Left lobe of liver (tissue), 2 donors: ENCODE measurements around the gene DCTN5. TPM values are rescaled to one million over a fixed set of nuclear protein-coding genes. Genes with fewer than 3 reads are reported as not detected.
"Not testable (repeated sequence)": the region's sequence is repeated elsewhere in the genome, so short reads cannot be mapped to it uniquely, and the experiment has no call there.

Experiments
- ATAC-seq: fragments of 200-7000 bp; cut with Tn5 transposase; one replicate; pipeline ENCODE4 v1.9.1; 2020; ENCODE audit warnings: mild to moderate bottlenecking, moderate library complexity
- DNase-seq: peaks from one replicate; pipeline ENCODE4 v3.0.0-alpha.2; 2020; ENCODE audit warnings: low spot score
- total RNA-seq: library from RNA; stranded (reverse); gene quantifications from one replicate; pipeline ENCODE4 v1.2.1, GENCODE V29; 2021
- donor health status: DM: no; HTN: no; CAD: no; lungs with moderate emphysema.
- donor health status: DM: no; HTN: yes; CAD: no.

The DCTN5 gene
- total RNA-seq, 1 donor from 2014 or later, result 17.2 TPM

DNA sequence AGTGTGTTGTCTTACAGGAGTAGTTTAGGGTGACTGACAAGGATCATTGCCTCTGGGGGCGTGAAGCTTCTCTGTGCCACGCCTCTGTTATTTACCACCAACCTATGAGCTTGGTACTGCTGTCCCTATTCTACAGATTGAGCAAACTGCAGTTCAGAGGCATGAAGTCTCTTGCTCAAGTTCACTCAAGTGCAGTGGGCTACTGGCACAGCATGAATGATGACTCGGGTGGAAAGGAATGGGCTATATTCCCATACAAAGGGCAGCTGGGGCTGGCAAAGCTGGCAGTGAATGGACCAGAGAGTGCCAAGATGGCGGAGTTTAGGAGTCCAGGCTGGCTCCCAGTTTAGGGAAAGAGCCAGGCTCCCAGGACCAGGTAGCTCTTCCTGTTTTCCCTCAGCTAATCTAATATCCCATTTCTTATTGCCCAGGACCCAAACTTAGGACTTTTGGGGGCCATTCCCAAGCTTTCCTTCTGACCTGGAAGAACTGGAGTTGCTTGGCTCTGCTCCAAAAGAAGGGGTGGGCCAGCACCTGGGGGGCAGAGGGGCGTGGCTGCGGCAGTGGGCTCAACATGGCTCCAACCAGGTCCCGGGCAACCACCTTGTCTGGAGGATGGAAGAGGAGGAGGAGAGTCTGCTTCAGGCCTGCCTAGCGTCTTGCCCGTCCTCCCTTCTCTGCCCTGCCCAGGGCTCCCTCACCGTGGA, 50.4 kb downstream of the DCTN5 start:
- DNase-seq (no peak), ATAC-seq (peak; percentile 36)

DNA sequence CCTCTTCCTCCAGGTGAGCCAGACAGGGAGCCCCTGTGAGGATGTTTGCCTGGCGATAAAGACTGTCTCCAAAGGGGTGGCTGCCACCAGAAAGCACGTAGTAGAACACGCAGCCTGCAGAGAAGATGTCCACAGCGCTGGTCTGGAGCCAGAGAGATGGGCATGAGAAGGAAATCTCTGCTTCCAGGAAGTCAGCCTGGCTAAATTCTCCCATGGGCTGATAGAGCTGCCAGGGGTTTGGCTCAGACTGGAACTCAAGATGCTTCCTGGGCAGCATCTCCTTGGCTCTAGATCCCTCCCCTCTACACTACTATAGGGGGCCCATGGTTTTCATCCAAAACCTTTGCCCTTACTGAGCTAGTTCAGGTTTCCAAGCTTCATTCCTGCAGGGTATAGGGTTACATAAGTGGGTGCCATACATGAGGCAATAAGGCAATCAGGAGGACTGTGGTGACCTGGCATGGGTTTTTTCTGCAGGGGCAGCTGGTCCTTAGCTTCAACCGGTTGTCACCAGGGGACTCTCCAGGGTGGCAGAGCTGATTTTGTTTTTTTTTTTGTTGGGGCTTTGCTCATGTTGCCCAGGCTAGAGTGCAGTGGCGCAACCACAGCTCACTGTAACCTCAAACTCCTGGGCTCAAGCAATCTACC, 51.0 kb downstream of the DCTN5 start:
- ATAC-seq, result no peak
- DNase-seq, result no peak

DNA sequence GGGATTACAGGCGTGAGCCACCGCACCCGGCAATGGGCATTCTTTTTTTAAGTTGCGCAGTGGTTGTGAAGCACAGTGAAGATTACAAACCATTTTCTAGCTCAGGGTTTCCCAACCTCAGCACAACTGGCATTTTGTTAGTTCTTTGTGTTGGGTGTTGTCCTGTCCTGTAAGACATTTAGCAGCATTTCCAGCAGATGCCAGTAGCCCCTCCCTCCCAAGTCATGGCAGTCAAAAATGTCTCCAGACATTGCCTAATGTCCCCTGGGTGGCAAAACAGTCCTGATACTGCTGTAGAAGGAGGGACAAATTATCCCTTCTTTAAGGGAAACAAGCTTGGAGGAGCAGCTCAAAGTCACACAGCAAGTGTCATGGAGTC, 53.0 kb downstream of the DCTN5 start:
- ATAC-seq, result no peak
- DNase-seq, result no peak

DNA sequence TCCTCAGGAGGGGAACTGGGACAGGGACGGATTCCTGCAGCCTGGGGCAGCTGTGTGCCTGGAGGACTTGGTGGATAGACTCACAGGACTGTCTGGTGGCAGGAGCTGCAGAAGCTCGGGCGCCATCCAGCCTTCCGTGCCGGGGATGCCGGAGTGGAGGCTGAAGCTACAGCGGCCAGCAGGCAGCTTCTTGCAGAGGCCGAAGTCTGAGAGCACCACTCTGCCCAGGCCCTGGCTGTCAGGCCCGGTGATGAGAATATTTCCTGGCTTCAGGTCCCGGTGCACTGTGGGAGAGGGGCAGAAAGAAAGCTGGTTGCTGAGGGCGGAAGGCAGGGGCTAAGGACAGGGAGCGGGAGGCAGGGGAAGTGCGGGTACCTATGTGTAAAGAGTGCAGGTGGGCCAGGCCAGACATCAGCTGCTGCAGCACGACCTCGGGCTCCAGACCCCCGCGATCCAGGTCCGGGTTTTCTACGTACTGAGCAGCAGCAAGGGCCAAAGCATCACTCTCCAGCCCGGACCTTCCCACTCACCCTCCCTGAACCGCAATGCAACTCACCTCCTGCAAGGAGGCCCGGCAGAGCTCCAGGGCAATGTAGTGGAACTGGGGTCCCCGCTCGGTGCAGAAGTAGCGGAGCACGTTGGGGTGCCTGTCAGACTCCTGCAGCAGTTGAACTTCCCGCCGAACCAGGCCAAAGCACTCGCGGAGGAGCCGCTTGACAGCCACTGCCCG, 53.5 kb downstream of the DCTN5 start:
- DNase-seq, result no peak
- ATAC-seq, result peak; percentile 24

DNA sequence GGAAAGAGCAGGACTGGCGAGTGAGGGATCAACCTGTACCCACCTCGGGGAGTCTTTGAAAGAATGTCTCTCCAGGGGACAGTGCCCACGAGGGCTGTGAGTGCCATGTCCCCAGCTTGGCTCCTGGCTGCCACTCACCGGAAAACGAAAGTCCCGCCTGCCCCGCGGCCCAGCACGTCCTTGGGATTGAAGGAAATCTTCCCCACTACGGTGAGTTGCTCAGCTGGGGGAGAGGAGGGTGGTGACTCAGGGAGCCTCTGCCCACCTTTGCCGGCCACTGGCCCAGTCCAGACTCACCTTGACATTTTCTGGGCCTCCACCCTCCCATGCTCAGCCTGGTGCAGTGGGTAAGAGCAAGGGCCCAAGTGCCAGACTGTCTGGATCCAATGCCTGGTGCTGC, 54.5 kb downstream of the DCTN5 start:
- ATAC-seq (no peak), DNase-seq (no peak)

DNA sequence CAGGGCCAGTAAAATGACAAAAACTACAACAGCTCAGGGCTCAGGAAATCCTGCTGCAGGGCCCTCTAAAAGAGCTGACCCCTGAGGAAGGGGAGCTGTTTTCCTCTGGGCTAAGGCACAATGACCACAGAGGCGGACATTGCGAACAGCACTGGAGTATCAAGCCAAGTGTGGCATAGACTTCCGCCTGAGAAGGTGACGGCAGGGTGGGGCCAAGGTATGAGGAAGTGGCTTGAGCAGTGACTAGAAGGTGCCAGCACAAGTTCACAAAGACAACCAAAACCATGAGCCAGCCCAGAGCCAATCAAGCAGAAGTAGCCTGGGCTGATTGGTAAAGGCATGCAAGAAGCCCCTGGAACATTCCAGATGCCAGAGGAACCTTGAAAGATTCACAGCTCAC, 57.8 kb downstream of the DCTN5 start:
- DNase-seq, result no peak
- ATAC-seq, result no peak

DNA sequence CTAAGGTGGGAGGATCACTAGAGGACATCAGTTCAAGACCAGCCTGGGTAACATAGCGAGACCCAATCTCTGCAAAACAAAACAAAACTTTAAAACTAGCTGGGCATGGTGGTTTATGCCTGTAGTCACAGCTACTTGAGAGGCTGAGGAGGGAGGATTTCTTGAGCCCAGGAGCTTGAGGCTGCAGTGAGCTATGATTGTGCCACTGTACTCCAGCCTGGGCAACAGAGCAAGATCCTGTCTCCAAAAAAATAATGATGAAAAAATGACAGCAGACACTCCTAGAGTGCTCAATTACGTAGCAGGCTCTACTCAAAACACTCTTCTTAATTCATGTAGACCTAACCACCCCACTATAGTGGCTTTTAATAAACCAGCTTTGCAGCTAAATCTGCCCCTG, 58.8 kb downstream of the DCTN5 start:
- ATAC-seq (no peak), DNase-seq (no peak)

DNA sequence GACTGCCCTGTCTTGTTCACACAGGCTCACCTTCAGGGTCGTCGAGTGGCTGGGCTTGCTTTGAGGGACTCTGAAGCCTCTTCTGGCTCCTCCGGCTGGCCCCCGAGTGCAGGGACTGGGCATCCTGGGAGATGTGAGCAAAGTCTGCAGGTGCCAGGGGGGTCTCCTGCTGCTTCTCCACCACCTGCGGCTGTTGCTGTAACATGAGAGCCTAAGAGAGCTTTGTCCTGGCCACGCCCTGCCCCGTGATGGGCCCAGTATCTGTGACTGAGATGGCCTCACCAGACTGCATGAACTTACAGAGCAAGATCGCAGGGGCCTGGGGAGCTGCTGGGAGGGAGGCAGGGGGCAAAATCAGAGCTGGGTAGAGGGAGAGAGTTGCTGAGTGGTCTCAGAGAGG, 59.2 kb downstream of the DCTN5 start:
- no peak for ATAC-seq

DNA sequence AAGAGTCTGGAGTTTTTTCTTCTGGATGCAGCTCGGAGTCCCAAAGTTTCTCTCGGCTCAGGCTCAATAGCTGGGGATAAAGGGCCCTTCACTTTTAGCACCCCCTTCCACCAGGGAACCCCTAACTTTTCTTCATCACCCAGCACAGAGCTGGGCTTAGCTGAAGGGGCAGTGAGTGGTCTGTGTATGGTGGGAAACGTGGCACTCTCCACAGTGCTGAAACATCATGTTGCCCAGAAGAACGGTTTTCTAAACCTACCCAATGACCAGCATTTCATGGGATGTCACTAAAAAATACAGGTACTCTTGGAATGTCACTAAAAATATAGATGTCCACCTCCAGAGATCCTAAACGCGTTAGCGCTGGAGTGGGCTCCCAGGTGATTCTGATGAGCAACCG, 59.8 kb downstream of the DCTN5 start:
- ATAC-seq, result no peak
- DNase-seq, result no peak

More for the DNA sequence above, 59.2 kb downstream of the DCTN5 start:
- DNase-seq, result no peak

DNA sequence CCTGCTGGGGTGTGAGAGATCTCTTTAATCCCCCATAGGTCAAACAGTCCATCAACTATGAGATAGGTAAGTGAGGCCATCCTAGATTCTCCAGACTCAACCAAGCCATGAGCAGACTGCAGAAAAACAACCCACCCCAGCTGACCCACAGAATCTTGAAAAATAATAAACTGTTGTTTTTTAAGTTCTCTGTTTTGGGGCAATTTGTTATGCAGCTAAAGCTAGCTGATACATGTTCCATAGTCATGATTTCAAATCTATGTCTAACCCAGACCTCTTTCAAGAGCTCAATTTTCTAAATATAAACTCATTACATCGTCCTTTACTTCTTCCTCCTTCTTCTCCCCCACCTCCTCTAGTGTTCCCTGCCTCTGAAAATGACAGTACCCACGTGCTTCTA, 61.7 kb downstream of the DCTN5 start:
- DNase-seq (no peak), ATAC-seq (no peak)

DNA sequence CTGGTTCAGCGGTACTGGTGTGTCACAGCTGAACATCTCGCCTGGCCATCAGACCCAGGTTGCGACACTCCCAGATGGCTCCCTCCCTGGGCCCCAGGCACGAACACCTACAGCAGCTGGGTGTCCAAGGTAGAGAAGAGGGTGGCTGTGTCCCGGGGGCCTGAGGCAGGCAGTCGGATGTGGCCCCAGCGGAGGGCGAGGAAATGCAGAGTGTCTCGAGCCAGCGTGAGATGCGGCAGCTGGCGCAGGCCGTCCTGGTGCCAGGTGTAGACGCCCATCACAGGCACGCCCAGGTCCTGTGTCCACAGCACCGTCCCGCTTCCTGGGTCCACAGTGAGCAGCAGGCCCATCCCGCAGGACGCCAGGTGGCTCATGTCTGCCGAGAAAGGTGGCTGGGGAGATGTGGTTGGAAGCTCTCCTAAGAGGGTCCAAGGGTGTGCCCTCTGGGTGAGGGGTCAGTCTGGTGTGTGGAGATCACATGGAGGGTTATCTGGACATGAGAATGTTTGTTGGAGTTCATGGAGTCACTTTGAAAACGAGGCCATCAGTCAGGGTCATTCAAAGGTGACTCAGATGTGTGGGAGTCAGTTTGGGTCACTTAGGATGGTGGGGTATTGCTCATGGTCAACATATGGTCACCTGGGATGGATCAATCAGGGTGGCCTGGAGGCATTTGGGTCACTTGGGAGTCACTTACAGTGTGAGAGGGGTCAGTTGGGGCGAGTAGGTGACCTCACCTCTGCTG, 63.7 kb downstream of the DCTN5 start:
- no peak for ATAC-seq
- DNase-seq, result no peak

DNA sequence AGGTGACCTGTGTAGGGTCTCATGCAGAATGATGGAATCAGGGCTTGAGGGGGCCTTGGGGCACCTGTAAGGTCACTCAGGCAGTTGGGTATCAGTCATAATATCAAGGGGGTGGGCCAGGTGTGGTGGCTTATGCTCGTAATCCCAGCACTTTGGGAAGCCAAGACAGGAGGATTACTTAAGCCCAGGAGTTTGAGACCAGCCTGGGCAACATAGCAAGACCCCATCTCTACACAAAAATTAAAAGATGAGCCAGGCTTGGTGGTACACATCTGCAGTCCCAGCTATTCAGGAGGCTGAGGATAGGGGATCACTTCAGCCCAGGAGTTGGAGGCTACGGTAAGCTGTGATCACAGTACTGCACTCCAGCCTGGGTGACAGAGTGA, 64.2 kb downstream of the DCTN5 start:
- ATAC-seq (no peak), DNase-seq (no peak)

DNA sequence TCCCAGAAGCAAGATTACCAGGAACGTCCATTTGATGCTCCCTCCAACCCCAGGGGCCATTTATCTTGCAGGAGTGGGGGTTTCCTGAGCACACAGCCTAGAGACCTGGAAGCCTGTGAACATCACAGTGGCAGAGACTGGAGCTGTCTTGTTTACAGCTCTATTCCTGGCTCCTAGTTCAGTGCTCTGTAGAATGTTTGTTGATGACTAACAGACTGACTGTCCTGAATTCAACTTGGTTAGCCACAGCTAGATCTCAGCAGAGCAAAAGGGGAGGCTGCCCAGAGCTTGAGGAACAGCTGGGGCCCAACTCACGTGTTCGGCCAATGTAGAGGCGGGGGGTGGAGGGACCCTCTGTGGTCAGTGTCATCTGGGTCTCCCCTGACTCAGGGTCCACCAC, 65.2 kb downstream of the DCTN5 start:
- no peak for ATAC-seq
- DNase-seq, result no peak

DNA sequence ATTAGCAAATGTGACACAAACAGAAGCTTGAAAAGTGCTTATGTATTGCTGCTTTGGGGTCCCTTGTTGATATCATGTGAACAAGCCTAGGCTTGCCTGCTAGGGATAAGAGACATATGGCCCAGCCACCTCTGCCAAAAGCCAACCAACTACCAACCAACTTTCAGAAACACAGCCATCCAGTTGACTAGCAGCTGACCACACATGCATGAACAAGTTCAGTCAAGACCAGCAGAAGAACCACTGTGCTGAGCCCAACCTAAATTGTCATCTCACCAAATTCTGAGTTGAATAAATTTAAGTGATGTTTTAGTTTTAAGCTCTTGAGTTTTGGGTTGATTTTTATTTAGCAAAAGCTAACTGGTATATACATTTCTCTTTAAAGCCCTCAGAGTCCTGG, 68.3 kb downstream of the DCTN5 start:
- DNase-seq (no peak), ATAC-seq (no peak)

DNA sequence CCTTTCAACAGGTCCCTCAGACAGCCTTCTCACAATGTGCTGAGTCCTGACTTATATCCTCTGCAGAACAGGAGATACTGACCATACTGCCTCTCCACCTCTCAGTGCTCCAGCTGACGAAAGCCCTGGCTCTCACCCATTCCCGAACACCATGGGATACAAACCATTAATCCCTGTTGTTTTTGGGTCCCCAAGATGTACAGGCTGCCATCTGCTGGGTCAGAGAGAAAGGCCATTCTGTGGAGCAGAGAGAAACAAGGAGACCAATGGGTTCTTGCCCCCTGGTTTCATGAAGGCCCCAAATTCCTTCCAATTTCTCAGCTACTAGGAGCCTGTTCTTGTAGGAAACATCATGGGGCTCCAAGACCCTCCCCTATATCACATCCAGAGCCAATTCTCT, 68.7 kb downstream of the DCTN5 start:
- ATAC-seq, result no peak

DNA sequence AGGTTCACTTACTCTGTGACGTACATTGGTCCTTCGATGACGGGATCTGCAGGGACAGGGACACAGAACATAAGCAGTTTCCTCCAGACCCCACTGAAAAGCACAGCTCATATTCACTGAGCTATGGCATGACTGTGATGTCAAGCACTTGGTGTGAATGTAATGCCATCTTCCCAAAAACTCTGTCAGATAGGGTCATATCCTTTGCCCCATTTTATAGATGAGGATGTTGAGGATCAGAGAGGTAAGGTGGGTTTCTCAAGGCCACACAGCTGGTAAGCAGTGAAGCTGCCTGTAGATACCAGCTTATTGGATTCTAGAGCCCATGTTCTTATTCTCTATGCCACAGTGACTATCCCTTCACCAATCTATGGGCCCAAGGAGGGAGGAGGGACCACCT, 69.2 kb downstream of the DCTN5 start:
- ATAC-seq (no peak), DNase-seq (no peak)

More for the DNA sequence above, 68.7 kb downstream of the DCTN5 start:
- no peak for DNase-seq

DNA sequence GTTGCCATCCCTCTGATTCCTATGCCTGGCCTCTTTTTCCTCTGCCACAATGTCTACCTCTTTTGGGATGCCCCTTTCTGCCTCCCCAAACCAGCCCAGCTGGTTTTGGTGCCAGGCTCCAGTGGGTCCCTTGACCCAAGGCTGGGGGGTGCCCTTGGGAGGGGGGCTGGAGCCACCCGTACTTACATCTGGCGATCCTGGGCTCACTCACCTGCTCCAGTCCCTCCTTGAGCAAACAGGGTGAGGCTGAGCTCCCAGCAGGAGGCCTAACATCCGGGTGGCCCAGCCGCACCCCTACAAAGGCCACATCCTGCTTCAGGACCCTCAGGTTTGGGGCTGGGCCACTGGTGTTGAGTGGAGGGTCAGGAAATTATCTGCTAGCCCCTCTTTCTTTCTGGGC, 70.5 kb downstream of the DCTN5 start:
- no peak for ATAC-seq

DNA sequence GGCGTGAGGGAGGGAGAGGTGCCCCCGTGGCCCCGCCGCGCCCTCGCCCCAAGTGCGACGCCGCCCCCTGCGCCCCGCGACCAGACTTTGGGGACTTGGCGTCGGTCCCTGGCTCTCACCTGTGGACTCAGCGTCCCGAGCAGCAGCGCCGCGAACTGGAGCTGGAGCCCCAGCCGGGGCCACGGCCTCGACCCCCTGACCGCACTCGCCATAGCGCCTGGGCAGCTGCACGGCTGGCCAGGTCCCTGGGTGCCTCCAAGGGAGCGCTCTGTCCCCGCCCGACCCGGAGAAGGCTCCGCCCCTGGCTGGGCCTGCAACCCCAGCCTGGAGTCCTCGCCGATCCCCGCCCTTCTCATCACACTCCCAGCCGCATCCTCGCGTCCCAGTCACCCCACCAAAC, 71.7 kb downstream of the DCTN5 start, which contains the start of gene ERN2:
Gene ERN2 (minus strand): TSS at position 247 of the 400 bp plus-strand sequence. CDS start 35 bp downstream, at position 212.
- ATAC-seq, result no peak

More for the DNA sequence above, 70.5 kb downstream of the DCTN5 start:
- no peak for DNase-seq

DNA sequence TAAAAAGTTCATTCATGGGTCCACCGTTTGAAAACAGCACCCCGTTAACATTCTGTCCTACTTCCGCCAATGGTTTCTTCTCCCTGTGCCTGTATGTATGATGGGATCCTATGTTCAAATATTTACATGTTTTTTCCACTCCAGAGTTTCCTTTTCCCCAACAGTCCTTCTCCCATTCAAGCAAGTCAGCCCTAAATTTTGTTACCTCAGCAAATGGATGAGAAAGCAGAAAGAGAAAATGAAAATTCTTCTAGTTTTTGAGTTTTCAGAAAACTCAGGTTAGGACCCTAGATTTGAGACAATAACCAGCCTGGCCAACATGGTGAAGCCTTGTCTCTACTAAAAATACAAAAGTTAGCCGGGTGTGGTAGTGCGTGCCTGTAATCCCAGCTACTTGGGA, 75.2 kb downstream of the DCTN5 start:
- ATAC-seq (no peak), DNase-seq (no peak)

More for the DNA sequence above, 71.7 kb downstream of the DCTN5 start, which contains the start of gene ERN2:
- no peak for DNase-seq

DNA sequence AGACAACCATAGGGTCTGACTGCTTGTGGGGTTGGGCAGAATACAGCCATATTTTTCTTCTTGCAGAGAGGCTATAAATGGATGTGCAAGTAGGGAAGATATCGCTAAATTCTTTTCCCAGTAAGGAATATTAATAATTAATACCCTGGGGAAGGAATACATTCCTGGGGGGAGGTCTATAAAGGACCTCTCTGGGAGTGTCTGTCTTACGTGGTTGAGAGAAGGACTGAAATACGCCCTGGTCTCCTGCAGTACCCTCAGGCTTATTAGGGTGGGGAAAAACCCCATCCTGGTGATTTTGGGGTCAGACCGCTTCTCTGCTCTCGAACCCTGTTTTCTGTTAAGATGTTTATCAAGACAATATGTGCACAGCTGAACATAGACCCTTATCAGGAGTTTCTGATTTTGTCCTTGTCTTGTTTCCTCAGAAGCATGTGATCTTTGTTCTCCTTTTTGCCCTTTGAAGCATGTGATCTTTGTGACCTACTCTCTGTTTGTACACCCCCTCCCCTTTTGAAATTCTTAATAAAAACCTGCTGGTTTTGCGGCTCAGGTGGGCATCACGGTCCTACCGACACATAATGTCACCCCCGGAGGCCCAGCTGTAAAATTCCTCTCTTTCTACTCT, 81.5 kb downstream of the DCTN5 start:
- DNase-seq, ATAC-seq: not testable (repeated sequence)
